Endodermal cell (in vitro differentiated cells): ENCODE results near the gene SDF2. TPM values are rescaled to one million over a fixed set of nuclear protein-coding genes. Genes with fewer than 3 reads are reported as not detected.

ENCODE experiments used
- DNase-seq: peaks from one replicate; pipeline ENCODE4 v3.0.0-alpha.2; 2017
- H3K27ac ChIP-seq: 2 replicates; pipeline ENCODE4 v1.5.1; 2013; ENCODE audit warnings: mild to moderate bottlenecking, low read depth, low read length, moderate library complexity
- H3K27me3 ChIP-seq: 2 replicates; pipeline ENCODE4 v1.6.1; 2013; ENCODE audit warnings: mild to moderate bottlenecking, low read length, moderate library complexity; ENCODE audit not compliant: insufficient read depth, control insufficient read depth, poor library complexity, severe bottlenecking
- H3K36me3 ChIP-seq: 2 replicates; pipeline ENCODE4 v1.7.0; 2013; ENCODE audit warnings: mild to moderate bottlenecking, low read length, moderate library complexity; ENCODE audit not compliant: control insufficient read depth, insufficient read depth
- H3K4me1 ChIP-seq: one replicate; pipeline ENCODE4 v1.7.0; 2013; ENCODE audit warnings: low read length; ENCODE audit not compliant: control insufficient read depth, insufficient read depth
- H3K4me3 ChIP-seq: 2 replicates; pipeline ENCODE4 v1.5.1; 2013; ENCODE audit warnings: mild to moderate bottlenecking, low read length, moderate library complexity
- H3K9ac ChIP-seq: 2 replicates; pipeline ENCODE4 v1.6.1; 2013; ENCODE audit warnings: mild to moderate bottlenecking, low read length, moderate library complexity; ENCODE audit not compliant: poor library complexity, severe bottlenecking; ENCODE audit errors: extremely low read depth
- H3K9me3 ChIP-seq: 2 replicates; pipeline ENCODE4 v1.6.1; 2013; ENCODE audit warnings: mild to moderate bottlenecking, low read length, moderate library complexity; ENCODE audit not compliant: control insufficient read depth
- H3K27ac Mint-ChIP-seq: 2 replicates; pipeline ENCODE4 v1.8.0; 2020; ENCODE audit warnings: mixed read lengths
- H3K27me3 Mint-ChIP-seq: 2 replicates; pipeline ENCODE4 v1.8.0; 2021; ENCODE audit warnings: mild to moderate bottlenecking, mixed read lengths; ENCODE audit not compliant: insufficient read depth
- H3K36me3 Mint-ChIP-seq: 2 replicates; pipeline ENCODE4 v1.8.0; 2020; ENCODE audit warnings: low read depth, mixed read lengths
- H3K4me1 Mint-ChIP-seq: 2 replicates; pipeline ENCODE4 v1.8.0; 2020; ENCODE audit warnings: mixed read lengths
- H3K4me3 Mint-ChIP-seq: 2 replicates; pipeline ENCODE4 v1.8.0; 2020; ENCODE audit warnings: mild to moderate bottlenecking, moderate library complexity, mixed read lengths
- H3K9me3 Mint-ChIP-seq: 2 replicates; pipeline ENCODE4 v1.8.0; 2020; ENCODE audit warnings: mild to moderate bottlenecking, mixed read lengths
- WGBS, 2 experiments: methylation state at CpG; one replicate each; pipeline versions ENCODE4 v1.1.5 to v1.1.7; 2013; ENCODE audit warnings: missing lambda C conversion rate in 2 of 2, mixed read lengths in 1 of 2; ENCODE audit not compliant: insufficient coverage in 1 of 2, insufficient read length in 1 of 2; 5-methylcytosine and 5-hydroxymethylcytosine counted together
- total RNA-seq, 2 donors: library from RNA; stranded (reverse); fragmentation: NEBNext Ultra II Directional in 1 of 2; extraction: Animal tissue kit (Norgen Biotek cat#: 25700) in 1 of 2; gene quantifications; 2 replicates in 1 of 2; 3 replicates in 1 of 2; pipeline ENCODE4 v1.2.1, GENCODE V29; 2021
- TF ChIP-seq, protein P1 (sequence below): fragments of 200-600 bp; sonication (generic); conservative IDR thresholded peaks from 2 replicates; pipeline ENCODE4 v1.5.0; 2021; ENCODE audit warnings: antibody characterized with exemption, mild to moderate bottlenecking

The SDF2 gene
- total RNA-seq, 2 donors from 2014 or later = 40.6 to 42.6 TPM

DNA sequence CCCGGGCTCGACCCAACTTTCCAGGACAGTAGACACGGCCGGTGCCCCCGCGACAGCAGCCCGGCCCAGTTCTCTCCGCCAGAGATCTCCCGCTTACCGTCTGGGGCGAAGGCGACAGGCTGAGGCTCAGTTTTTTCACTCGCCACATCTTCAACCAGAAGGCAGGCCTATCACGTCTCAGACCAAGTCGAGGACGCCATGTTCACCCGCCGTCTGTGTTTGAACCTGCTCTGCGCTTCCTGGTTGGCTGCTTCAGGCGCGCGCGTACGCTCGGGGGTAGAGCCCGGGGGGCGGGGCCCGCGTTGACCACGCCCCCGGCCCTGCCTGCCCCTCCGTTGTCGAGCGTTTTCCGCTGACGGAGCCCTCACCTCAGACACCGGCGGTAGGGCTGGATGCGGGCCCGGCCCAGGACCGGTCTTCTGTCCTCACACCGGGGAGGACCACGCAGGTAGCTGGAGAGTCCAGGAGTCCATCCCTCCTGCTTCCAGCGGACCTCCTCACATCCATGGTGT lies 62.9 kb downstream of the SDF2 start, which contains the start of gene SPAG5:
TSS of gene SPAG5 (minus strand) at position 227 of the 512 bp plus-strand sequence. CDS start at position 148, 79 bp downstream.
- peaks cover 18% of the 10 kb centered on the region for H3K36me3 Mint-ChIP-seq
- Histone ChIP-seq H3K36me3 (peaks cover 20% of the 10 kb centered on the region), H3K9ac (peak within 1 kb of the TSS; percentile 90), H3K27me3 (no peaks in the 10 kb centered on the region), H3K9me3 (no peaks in the 10 kb centered on the region), H3K4me1 (no peaks in the 10 kb centered on the region), H3K27ac (peak within 1 kb of the TSS; percentile 76), H3K4me3 (peak within 1 kb of the TSS; percentile 93)
- peak; percentile 99 for DNase-seq
- H3K27me3 Mint-ChIP-seq = no peaks in the 10 kb centered on the region
- 0 to 2% methylated on average over 21 to 44 of the region's 44 CpGs for WGBS, 2 experiments
- peak within 1 kb of the TSS; percentile 89 for H3K4me3 Mint-ChIP-seq
- peaks cover 14% of the 10 kb centered on the region for H3K4me1 Mint-ChIP-seq
- peaks cover 3% of the 10 kb centered on the region for H3K9me3 Mint-ChIP-seq
- peak within 1 kb of the TSS; percentile 99 for H3K27ac Mint-ChIP-seq
- TF ChIP-seq, protein P1, sequence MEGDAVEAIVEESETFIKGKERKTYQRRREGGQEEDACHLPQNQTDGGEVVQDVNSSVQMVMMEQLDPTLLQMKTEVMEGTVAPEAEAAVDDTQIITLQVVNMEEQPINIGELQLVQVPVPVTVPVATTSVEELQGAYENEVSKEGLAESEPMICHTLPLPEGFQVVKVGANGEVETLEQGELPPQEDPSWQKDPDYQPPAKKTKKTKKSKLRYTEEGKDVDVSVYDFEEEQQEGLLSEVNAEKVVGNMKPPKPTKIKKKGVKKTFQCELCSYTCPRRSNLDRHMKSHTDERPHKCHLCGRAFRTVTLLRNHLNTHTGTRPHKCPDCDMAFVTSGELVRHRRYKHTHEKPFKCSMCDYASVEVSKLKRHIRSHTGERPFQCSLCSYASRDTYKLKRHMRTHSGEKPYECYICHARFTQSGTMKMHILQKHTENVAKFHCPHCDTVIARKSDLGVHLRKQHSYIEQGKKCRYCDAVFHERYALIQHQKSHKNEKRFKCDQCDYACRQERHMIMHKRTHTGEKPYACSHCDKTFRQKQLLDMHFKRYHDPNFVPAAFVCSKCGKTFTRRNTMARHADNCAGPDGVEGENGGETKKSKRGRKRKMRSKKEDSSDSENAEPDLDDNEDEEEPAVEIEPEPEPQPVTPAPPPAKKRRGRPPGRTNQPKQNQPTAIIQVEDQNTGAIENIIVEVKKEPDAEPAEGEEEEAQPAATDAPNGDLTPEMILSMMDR = no peak

- Mint-ChIP-seq H3K9me3 (no peaks in the 10 kb centered on the region), H3K4me3 (peak overlapping the region; percentile 89), H3K36me3 (peaks cover 15% of the 10 kb centered on the region), H3K27ac (peak overlapping the region; percentile 99), H3K27me3 (no peaks in the 10 kb centered on the region), H3K4me1 (peaks cover 14% of the 10 kb centered on the region)
- Histone ChIP-seq H3K4me3 (peak overlapping the region; percentile 93), H3K9ac (peak overlapping the region; percentile 90), H3K36me3 (peaks cover 20% of the 10 kb centered on the region), H3K27me3 (no peaks in the 10 kb centered on the region), H3K4me1 (no peaks in the 10 kb centered on the region), H3K9me3 (no peaks in the 10 kb centered on the region), H3K27ac (peak overlapping the region; percentile 76)
- TF ChIP-seq, protein P1 = no peak
- 4 to 8% methylated on average over 10 to 16 of the region's 17 CpGs for WGBS, 2 experiments
- no peak for DNase-seq
These were observed 63.3 kb downstream of the SDF2 start for GRCh38 chr17:28598389-28598788.

Other genes starting within 250 kb of the SDF2 start
- not detected for gene SLC13A2, start 188.3 kb downstream of the SDF2 start, total RNA-seq
- gene FOXN1, start 155.6 kb downstream of the SDF2 start, total RNA-seq = not detected
- 10 to 100 TPM; 46.7 to 59.0 TPM for gene UNC119, start 109.3 kb downstream of the SDF2 start, total RNA-seq
- 10 to 100 TPM; 34.9 to 43.0 TPM for gene PIGS, start 90.4 kb downstream of the SDF2 start, total RNA-seq
- gene ALDOC, start 85.0 kb downstream of the SDF2 start, total RNA-seq = 10 to 100 TPM; 12.3 to 14.1 TPM
- 100 to 1,000 TPM in 1 of 2 donors, 10 to 100 TPM in 1; 84.8 to 132 TPM for gene SPAG5, start 62.9 kb downstream of the SDF2 start, total RNA-seq
- gene RSKR, start 47.7 kb downstream of the SDF2 start, total RNA-seq = 10 to 100 TPM; 25.5 to 27.6 TPM
- 100 to 1,000 TPM; 132 to 144 TPM for gene BLTP2, start 16.7 kb downstream of the SDF2 start, total RNA-seq
- 10 to 100 TPM; 54.4 to 72.1 TPM for gene SUPT6H, start 299 bp upstream of the SDF2 start, total RNA-seq
- gene PROCA1, start 50.0 kb upstream of the SDF2 start, total RNA-seq = 10 to 100 TPM; 28.7 to 41.6 TPM
- 100 to 1,000 TPM; 111 to 112 TPM for gene RAB34, start 56.0 kb upstream of the SDF2 start, total RNA-seq
- 1,000 to 10,000 TPM; 1,639 TPM for gene RPL23A, start 58.1 kb upstream of the SDF2 start, total RNA-seq
- 10 to 100 TPM; 17.0 to 22.9 TPM for gene TLCD1, start 64.3 kb upstream of the SDF2 start, total RNA-seq
- 10 to 100 TPM; 11.2 to 15.7 TPM for gene NEK8, start 66.9 kb upstream of the SDF2 start, total RNA-seq
- gene TRAF4, start 82.1 kb upstream of the SDF2 start, total RNA-seq = 100 to 1,000 TPM; 168 to 169 TPM
- gene FAM222B, start 180.9 kb upstream of the SDF2 start, total RNA-seq = 10 to 100 TPM; 59.2 to 75.7 TPM
- 10 to 100 TPM; 54.2 to 60.9 TPM for gene ERAL1, start 193.1 kb upstream of the SDF2 start, total RNA-seq
- 100 to 1,000 TPM; 195 to 215 TPM for gene FLOT2, start 235.8 kb upstream of the SDF2 start, total RNA-seq
- 10 to 100 TPM; 19.1 to 24.8 TPM for gene DHRS13, start 241.2 kb upstream of the SDF2 start, total RNA-seq